HEK293 (cell line): Measurements from ENCODE around the gene CD44.

Experiments
- CTCF ChIP-seq: fragments of 450-650 bp; formaldehyde crosslinking; IDR thresholded peaks from 2 replicates; pipeline ENCODE4 v1.5.1; 2016; ENCODE audit warnings: missing biosample characterization, missing genetic modification characterization
- REST ChIP-seq: fragments of 450-650 bp; formaldehyde crosslinking; IDR thresholded peaks from 2 replicates; pipeline ENCODE4 v1.5.1; 2016; ENCODE audit warnings: missing biosample characterization, missing genetic modification characterization
- SP2 ChIP-seq: fragments of 450-650 bp; formaldehyde crosslinking; IDR thresholded peaks from 2 replicates; pipeline ENCODE4 v1.5.1; 2016; ENCODE audit warnings: missing biosample characterization, missing genetic modification characterization
- ZBTB21 ChIP-seq: fragments of 450-650 bp; formaldehyde crosslinking; IDR thresholded peaks from 2 replicates; pipeline ENCODE4 v1.5.1; 2017; ENCODE audit warnings: missing biosample characterization, missing genetic modification characterization
- ZBTB26 ChIP-seq: fragments of 450-650 bp; formaldehyde crosslinking; optimal IDR thresholded peaks from 2 replicates; pipeline ENCODE3; 2016; ENCODE audit warnings: missing biosample characterization, mild to moderate bottlenecking, missing genetic modification characterization
- ZNF112 ChIP-seq: fragments of 450-650 bp; formaldehyde crosslinking; IDR thresholded peaks from 2 replicates; pipeline ENCODE4 v1.5.0; 2017; ENCODE audit warnings: missing biosample characterization, missing genetic modification characterization
- ZNF184 ChIP-seq: fragments of 450-650 bp; IDR thresholded peaks from 2 replicates; pipeline ENCODE4 v1.5.1; 2018; ENCODE audit warnings: missing biosample characterization, mild to moderate bottlenecking, missing genetic modification characterization
- ZNF24 ChIP-seq: fragments of 450-650 bp; formaldehyde crosslinking; IDR thresholded peaks from 2 replicates; pipeline ENCODE4 v1.5.1; 2016; ENCODE audit warnings: missing biosample characterization, missing genetic modification characterization
- ZNF274 ChIP-seq, 2 experiments: fragments of 200-500 bp in 1 of 2; fragments of 450-650 bp in 1 of 2; sonication (Bioruptor generic) in 1 of 2; formaldehyde crosslinking in 1 of 2; IDR thresholded peaks; 2 replicates each; pipeline versions ENCODE4 v1.5.1 to v1.6.1; 2014 to 2016; ENCODE audit warnings: borderline replicate concordance in 1 of 2, inconsistent platforms in 1 of 2, low read length in 1 of 2, missing biosample characterization in 1 of 2, missing genetic modification characterization in 1 of 2
- ZNF449 ChIP-seq: fragments of 450-650 bp; formaldehyde crosslinking; IDR thresholded peaks from 2 replicates; pipeline ENCODE4 v1.5.1; 2017; ENCODE audit warnings: missing biosample characterization, mild to moderate bottlenecking, missing genetic modification characterization, moderate library complexity
- ZNF48 ChIP-seq: fragments of 450-650 bp; formaldehyde crosslinking; IDR thresholded peaks from 2 replicates; pipeline ENCODE4 v1.5.1; 2016; ENCODE audit warnings: missing biosample characterization, missing genetic modification characterization
- ZNF501 ChIP-seq: fragments of 450-650 bp; formaldehyde crosslinking; IDR thresholded peaks from 2 replicates; pipeline ENCODE4 v1.5.1; 2016; ENCODE audit warnings: missing biosample characterization, missing genetic modification characterization
- ZNF670 ChIP-seq: fragments of 450-650 bp; formaldehyde crosslinking; IDR thresholded peaks from 2 replicates; pipeline ENCODE4 v1.5.1; 2016; ENCODE audit warnings: missing biosample characterization, missing genetic modification characterization, low read depth
- ZNF768 ChIP-seq: fragments of 450-650 bp; formaldehyde crosslinking; IDR thresholded peaks from 2 replicates; pipeline ENCODE4 v1.5.1; 2018; ENCODE audit warnings: missing biosample characterization, mild to moderate bottlenecking, missing genetic modification characterization

- TF ChIP-seq REST (tag by site-specific recombination): no peak
- TF ChIP-seq ZBTB21 (tag by site-specific recombination): no peak
- no peak for TF ChIP-seq SP2 (tag by site-specific recombination)
- no peak for TF ChIP-seq ZNF501 (tag by site-specific recombination)
- no peak for TF ChIP-seq CTCF (tag by site-specific recombination)
- no peak for TF ChIP-seq ZBTB26 (tag by site-specific recombination)
- no peak for TF ChIP-seq ZNF449 (tag by site-specific recombination)
- TF ChIP-seq ZNF24 (tag by site-specific recombination): no peak
- TF ChIP-seq ZNF112 (tag by site-specific recombination): no peak
- TF ChIP-seq ZNF768: no peak
- no peak for TF ChIP-seq ZNF184 (tag by site-specific recombination)
- TF ChIP-seq ZNF274 (IDR thresholded peaks at IDR 0.05; ENCODE audit: low read length): no peak
- TF ChIP-seq ZNF274 (tag by site-specific recombination; IDR thresholded peaks at IDR 0.05; ENCODE audit: borderline replicate concordance): no peak
- no peak for TF ChIP-seq ZNF670 (tag by site-specific recombination)
- no peak for TF ChIP-seq ZNF48 (tag by site-specific recombination)
Measured at GRCh38 chr11:35118906-35119305, 20.1 kb upstream of the CD44 start.
